T-helper 2 cell treated with Interferon-gamma antibody and Interleukin-4, amounts not matched to agents 5 μg/mL and 100 μg/mL, for 36 hours (primary cell): ENCODE data around the gene BPIFB3.
A peak's percentile ranks its signal among the peaks of the same experiment; 100 is the strongest.
"Not testable (repeated sequence)": the region's sequence is repeated elsewhere in the genome, so short reads cannot be mapped to it uniquely, and the experiment has no call there.

ENCODE experiments used
- DNase-seq: peaks from one replicate; pipeline ENCODE4 v3.0.0; 2021; ENCODE audit warnings: low spot score
- H3K27ac Mint-ChIP-seq: one replicate; pipeline ENCODE4 v1.8.0; 2021; ENCODE audit warnings: mild to moderate bottlenecking, mixed read lengths
- H3K27me3 Mint-ChIP-seq: one replicate; pipeline ENCODE4 v1.8.0; 2021; ENCODE audit warnings: low read depth, mixed read lengths
- H3K36me3 Mint-ChIP-seq: one replicate; pipeline ENCODE4 v1.8.0; 2021; ENCODE audit warnings: low read depth, mixed read lengths
- H3K4me1 Mint-ChIP-seq: one replicate; pipeline ENCODE4 v1.8.0; 2021; ENCODE audit warnings: low read depth, mixed read lengths
- H3K4me3 Mint-ChIP-seq: one replicate; pipeline ENCODE4 v1.8.0; 2022; ENCODE audit warnings: mild to moderate bottlenecking, moderate library complexity, mixed read lengths
- H3K9me3 Mint-ChIP-seq: one replicate; pipeline ENCODE4 v1.8.0; 2021; ENCODE audit warnings: mixed read lengths

The BPIFB3 gene

GRCh38 chr20:33111306-33111705 lies 57.6 kb downstream of the BPIFB3 start:
- H3K36me3 Mint-ChIP-seq, result no peaks in the 10 kb centered on the region
- H3K4me3 Mint-ChIP-seq, result no peak overlapping the region

GRCh38 chr20:33112547-33113386 lies 59.1 kb downstream of the BPIFB3 start:
- Mint-ChIP-seq H3K27ac (no peak overlapping the region), H3K36me3 (no peaks in the 10 kb centered on the region), H3K4me3 (no peak overlapping the region), H3K27me3 (no peaks in the 10 kb centered on the region), H3K4me1 (no peaks in the 10 kb centered on the region), H3K9me3 (no peaks in the 10 kb centered on the region)
- DNase-seq, result no peak

More at GRCh38 chr20:33111306-33111705, 57.6 kb downstream of the BPIFB3 start:
- DNase-seq, result no peak
- no peaks in the 10 kb centered on the region for H3K4me1 Mint-ChIP-seq
- H3K9me3 Mint-ChIP-seq, result no peaks in the 10 kb centered on the region
- H3K27ac Mint-ChIP-seq, result no peak overlapping the region
- H3K27me3 Mint-ChIP-seq, result no peaks in the 10 kb centered on the region

- DNase-seq, result no peak
These were observed 59.7 kb downstream of the BPIFB3 start for GRCh38 chr20:33113387-33113908.

GRCh38 chr20:33115501-33115900 lies 61.8 kb downstream of the BPIFB3 start:
- H3K9me3 Mint-ChIP-seq, H3K4me3 Mint-ChIP-seq, H3K27ac Mint-ChIP-seq, H3K36me3 Mint-ChIP-seq, DNase-seq, H3K27me3 Mint-ChIP-seq: not testable (repeated sequence)
- peaks cover 13% of the 10 kb centered on the region for H3K4me1 Mint-ChIP-seq

More at GRCh38 chr20:33113387-33113908, 59.7 kb downstream of the BPIFB3 start:
- Mint-ChIP-seq H3K4me3 (no peak overlapping the region), H3K4me1 (no peaks in the 10 kb centered on the region), H3K9me3 (no peaks in the 10 kb centered on the region), H3K36me3 (no peaks in the 10 kb centered on the region), H3K27ac (no peak overlapping the region), H3K27me3 (no peaks in the 10 kb centered on the region)

- Mint-ChIP-seq H3K36me3 (peaks cover 1% of the 10 kb centered on the region), H3K27me3 (peaks cover 2% of the 10 kb centered on the region), H3K9me3 (peaks cover 25% of the 10 kb centered on the region), H3K4me1 (peaks cover 14% of the 10 kb centered on the region), H3K4me3 (no peak overlapping the region), H3K27ac (peak overlapping the region; percentile 57)
- no peak for DNase-seq
These were observed 66.3 kb downstream of the BPIFB3 start for GRCh38 chr20:33119725-33120720.

GRCh38 chr20:33120934-33121333 lies 67.2 kb downstream of the BPIFB3 start:
- H3K4me1 Mint-ChIP-seq, result peaks cover 14% of the 10 kb centered on the region
- no peak overlapping the region for H3K27ac Mint-ChIP-seq
- H3K4me3 Mint-ChIP-seq, result no peak overlapping the region
- peaks cover 1% of the 10 kb centered on the region for H3K36me3 Mint-ChIP-seq
- H3K27me3 Mint-ChIP-seq, result peaks cover 6% of the 10 kb centered on the region
- no peak for DNase-seq
- peaks cover 25% of the 10 kb centered on the region for H3K9me3 Mint-ChIP-seq

- H3K36me3 Mint-ChIP-seq, DNase-seq, H3K27ac Mint-ChIP-seq, H3K4me3 Mint-ChIP-seq, H3K27me3 Mint-ChIP-seq: not testable (repeated sequence)
- Mint-ChIP-seq H3K4me1 (peaks cover 14% of the 10 kb centered on the region), H3K9me3 (peaks cover 25% of the 10 kb centered on the region)
These were observed 68.6 kb downstream of the BPIFB3 start for GRCh38 chr20:33122297-33122696.
